Activated CD8-positive, alpha-beta memory T cell treated with anti-CD3 and anti-CD28 coated beads for 4 hours (primary cell): ENCODE data around the gene U2AF2.

Experiments
- DNase-seq, 2 donors: peaks; one replicate each; pipeline ENCODE4 v3.0.0-alpha.2; 2020; ENCODE audit warnings: low read depth in 2 of 2

The U2AF2 gene

DNA sequence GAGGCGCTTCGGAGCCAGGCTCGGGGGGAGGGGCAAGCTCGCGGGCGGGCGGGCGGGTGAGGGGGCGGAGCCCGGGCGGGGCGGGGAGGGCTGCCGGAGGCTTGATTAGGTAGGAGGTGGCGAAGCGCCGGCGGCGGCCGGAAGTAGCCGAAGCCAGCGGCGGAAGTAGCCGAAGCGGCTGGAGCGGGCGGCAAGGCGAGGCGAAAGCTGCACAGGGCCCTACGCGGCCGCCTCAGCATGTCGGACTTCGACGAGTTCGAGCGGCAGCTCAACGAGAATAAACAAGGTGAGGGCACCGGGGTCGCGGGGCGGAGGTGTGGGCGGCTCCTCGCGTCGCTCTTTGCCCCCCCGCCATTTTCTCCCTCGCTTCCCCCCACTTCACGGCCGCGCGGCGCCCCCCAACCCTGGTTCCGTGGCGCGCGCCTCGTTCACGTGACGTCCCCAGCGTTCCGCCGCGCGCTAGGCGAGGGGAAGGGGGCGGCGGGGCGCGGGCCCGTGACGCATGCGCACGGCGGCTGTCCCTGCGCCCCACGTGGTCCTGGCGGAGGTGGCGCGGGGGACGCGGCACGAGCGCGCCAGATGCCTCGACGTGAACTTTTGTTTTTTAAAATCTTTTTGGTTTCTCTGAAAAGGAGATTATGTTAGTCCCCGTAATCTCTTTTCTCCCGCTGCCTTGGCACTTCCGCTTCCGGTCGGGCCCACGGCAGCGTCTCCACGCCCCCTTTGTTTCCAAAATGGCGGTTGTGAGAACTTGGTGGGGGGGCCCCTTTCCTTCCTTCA lies at the start of gene U2AF2:
U2AF2 (plus strand) TSS at position 168 of the 780 bp plus-strand sequence; CDS start at position 238, 70 bp downstream.
- peak; percentile 90 to 93 for DNase-seq

DNA sequence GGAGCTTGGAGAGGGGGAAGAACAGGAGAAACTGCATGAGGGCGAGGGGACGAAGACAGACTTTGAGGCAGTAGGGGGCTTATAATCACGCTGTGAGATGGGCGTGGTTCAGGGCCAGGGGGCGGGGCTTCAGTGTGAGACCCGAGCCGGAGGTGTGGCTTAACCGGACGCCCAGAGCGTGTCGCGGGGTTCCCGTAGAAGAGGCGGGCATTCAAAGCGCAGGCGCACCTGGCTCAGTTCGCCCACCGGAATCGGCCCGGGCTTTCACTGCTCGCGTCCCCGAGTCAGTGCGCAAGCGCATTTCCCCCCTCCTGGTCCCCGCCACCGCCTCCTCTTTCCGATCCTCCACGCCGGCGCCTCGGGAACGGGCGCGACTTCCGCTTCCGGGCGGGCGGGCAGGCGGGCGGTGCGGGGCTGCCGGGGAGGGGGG lies 49.6 kb upstream of the U2AF2 start:
- peak; percentile 97 to 98 for DNase-seq

DNA sequence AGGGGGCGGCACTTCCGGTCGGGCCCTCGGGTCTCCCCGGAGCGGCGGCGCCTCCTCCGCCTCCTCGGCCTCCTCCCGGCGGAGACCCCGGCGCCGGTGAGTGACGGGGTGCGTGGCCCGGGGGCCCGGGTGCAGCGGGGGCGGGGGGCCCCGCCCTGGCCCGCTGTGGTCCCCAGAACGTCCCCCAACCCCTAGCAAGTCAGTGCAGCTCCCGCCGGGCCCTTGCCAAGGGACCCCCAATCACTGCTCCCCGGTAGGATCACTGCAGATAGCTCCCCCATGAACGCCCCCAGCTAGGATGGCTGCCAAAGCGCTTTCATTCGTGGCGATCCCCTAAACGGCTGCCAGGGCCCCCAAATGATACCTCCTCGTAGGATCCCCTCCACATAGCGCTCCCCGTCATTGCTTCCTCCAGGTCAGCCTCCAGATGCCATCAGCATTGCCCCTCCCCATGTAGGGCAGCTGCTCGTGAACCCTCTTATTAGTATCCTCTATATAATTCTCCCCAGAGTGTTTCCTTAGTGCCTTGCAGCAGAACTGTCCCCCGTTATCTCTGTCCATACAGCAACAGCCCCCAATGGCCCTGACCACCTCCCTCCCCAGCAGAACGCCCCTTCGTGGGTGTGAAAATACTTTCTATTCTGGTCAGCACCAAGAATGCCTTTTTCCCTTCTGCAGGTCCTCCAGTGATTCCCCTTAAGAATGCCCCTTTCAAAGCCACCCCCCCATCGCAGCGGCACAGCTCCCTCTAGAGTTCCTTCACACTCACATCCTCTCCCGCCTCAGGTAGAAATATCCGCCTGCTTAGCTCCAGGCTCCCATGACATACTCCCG lies 49.0 kb upstream of the U2AF2 start, which contains the start of gene ZNF865:
ZNF865 (plus strand) TSS at position 11 of the 834 bp plus-strand sequence. CDS start 7,972 bp downstream, outside the sequence.
- peak; percentile 44 to 52 for DNase-seq

DNA sequence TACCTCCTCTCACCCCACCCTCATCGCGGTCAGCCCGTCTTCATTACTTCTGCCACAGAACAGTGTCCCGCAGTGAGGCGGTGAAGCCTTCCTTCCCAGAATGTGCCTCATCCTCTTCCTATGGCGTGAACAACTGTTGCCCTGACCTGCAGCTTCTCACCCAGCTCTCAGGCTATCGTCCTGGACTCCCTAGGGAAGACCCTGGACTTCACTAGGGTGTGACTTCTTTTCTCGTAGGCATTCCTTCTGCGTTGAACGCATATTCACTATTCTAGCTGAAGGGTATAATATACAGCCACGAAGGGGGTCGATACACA lies 48.4 kb upstream of the U2AF2 start:
- DNase-seq = no peak

DNA sequence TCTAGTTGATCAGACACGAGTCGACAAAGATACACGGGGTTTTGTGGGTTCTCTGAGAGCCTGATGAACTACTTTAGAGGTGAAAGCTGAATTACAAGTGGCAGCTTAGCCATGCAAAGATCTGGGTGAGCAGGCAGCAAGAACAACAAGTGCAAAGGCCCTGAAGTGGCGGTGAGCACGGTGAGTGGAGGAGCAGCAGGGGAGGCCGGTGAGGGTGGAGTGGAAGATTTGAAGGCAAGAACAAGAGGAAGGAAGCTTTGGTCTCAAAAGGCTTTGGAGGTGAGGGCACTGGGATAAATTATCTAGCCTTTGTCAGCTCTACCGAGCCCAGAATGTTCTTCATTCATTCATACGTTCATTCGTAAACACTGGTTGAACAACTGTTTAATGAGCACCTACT lies 48.0 kb upstream of the U2AF2 start:
- no peak for DNase-seq

DNA sequence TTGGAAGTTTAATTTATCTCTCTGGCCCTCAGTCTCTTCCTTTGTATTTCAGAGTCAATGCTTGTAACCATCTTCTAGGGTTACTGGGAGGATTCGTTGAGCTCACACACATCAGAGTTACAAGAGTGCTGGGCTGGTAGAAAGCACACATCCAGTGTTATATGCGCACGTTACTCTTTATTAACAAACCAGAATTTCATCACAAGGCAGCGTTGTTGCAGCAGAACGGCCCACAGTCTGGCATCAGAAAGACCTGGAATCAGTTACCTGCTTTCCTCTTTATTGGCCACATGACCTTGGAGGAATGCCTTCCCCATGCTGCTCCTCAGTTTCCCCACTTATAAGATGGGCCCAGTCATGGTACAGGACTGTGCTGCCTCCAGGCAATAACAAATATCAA lies 45.5 kb upstream of the U2AF2 start:
- DNase-seq = no peak

DNA sequence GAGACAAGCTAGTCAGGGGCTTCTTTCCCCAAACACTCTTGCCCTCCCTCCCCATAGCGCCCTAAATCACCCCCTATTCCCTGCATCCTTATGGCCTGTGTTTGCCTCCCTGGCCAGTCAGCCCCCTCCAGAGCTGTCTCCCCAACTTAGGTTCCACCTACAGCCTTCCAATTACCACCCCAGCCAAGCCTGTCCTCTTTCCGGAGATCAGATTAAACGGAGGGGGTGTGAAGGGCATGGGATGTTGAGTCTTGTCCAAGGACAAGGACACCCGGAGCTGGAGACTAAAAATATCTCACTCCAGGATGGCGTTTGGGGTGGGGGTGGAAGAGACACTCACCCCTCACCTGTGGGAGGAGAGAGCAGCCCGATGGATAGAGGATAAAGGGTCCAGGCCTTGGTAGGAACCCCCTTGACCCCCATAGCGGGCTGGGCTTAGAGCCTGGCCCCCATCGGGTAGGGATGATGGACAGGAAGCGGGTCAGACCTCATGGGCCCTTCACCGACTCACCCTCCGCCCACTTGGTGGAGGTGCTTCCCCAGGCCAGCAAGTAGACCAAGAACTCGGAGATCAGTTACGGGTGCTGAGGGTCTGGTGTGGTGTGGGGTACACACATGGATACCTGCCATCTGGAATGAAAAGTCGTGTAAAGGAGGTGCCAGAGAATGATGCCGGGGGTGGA lies 43.4 kb upstream of the U2AF2 start:
- DNase-seq = no peak

DNA sequence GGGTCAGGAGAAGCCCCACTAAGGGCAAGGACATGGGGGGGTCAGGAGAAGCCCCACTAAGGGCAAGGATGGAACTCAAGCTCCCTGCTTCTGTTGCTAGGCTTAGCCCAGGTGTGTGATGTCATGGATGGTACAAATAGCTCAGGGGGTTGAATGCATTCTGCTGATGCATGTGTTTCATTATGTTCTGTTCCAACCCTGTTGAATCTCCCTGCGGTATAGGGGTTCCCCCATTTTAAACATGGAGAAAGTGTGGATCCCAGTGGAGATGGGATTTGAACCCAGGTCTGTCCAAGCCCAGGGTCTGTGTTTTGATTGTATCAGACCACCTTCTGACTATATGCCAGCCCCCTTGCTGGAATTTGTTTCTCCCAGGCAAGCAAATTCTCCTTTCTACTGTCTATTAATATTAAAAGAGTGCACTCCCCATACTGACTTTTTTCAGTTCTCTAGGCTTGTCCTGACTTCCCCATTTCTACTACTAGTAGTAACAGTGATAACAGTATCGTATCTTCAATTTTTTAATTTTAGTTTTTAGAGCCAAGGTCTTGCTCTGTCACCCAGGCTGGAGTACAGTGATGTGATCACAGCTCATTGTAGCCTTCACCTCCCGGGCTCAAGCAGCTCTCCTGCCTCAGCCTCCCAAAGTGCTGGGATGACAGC lies 42.7 kb upstream of the U2AF2 start:
- no peak for DNase-seq

DNA sequence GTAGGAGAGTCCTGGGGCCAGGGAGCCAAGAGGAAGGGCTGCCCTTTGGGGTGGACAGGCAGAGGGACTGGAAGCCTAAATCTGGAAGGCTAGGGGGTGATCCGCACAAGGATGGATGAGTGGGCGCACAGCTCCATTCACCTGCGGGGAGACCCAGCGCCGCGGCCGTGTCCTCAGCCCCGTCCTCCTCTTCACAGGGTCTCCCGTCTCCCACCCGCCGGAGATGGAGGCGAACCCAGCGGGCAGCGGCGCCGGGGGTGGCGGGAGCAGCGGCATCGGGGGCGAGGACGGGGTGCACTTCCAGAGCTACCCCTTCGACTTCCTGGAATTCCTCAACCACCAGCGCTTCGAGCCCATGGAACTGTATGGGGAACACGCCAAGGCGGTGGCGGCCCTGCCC lies 41.4 kb upstream of the U2AF2 start:
- no peak for DNase-seq

DNA sequence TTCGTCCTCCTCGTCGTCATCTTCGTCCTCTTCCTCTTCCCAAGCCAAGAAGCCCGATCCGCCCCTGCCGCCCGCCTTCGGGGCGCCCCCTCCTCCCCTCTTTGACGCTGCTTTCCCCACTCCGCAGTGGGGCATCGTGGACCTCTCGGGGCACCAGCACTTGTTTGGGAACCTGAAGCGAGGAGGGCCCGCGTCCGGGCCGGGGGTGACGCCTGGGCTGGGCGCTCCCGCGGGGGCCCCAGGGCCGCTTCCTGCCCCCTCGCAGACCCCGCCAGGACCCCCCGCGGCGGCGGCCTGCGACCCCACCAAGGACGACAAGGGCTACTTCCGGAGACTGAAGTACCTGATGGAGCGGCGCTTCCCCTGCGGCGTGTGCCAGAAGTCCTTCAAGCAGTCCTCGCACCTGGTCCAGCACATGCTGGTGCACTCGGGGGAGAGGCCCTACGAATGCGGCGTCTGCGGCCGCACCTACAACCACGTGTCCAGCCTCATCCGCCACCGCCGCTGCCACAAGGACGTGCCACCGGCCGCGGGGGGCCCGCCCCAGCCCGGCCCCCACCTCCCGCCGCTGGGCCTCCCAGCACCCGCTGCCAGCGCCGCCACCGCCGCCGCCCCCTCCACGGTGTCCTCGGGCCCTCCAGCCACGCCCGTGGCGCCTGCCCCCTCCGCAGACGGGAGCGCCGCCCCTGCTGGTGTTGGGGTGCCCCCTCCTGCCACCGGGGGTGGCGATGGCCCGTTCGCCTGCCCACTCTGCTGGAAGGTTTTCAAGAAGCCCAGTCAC lies 40.7 kb upstream of the U2AF2 start:
- DNase-seq = no peak

DNA sequence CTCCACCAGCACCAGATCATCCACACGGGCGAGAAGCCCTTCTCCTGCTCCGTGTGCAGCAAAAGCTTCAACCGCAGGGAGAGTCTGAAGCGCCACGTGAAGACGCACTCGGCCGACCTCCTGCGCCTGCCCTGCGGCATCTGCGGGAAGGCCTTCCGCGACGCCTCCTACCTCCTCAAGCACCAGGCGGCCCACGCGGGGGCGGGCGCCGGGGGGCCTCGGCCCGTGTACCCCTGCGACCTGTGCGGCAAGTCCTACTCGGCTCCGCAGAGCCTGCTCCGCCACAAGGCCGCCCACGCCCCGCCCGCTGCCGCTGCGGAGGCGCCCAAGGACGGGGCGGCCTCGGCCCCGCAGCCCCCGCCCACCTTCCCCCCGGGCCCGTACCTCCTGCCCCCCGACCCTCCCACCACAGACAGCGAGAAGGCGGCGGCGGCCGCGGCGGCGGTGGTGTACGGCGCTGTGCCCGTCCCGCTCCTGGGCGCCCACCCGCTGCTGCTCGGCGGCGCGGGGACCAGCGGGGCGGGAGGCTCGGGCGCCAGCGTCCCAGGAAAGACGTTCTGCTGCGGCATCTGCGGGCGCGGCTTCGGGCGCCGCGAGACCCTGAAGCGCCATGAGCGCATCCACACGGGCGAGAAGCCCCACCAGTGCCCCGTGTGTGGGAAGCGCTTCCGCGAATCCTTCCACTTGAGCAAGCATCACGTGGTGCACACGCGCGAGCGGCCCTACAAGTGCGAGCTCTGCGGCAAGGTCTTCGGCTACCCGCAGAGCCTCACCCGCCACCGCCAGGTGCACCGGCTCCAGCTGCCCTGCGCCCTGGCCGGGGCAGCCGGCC lies 39.9 kb upstream of the U2AF2 start:
- DNase-seq = no peak

DNA sequence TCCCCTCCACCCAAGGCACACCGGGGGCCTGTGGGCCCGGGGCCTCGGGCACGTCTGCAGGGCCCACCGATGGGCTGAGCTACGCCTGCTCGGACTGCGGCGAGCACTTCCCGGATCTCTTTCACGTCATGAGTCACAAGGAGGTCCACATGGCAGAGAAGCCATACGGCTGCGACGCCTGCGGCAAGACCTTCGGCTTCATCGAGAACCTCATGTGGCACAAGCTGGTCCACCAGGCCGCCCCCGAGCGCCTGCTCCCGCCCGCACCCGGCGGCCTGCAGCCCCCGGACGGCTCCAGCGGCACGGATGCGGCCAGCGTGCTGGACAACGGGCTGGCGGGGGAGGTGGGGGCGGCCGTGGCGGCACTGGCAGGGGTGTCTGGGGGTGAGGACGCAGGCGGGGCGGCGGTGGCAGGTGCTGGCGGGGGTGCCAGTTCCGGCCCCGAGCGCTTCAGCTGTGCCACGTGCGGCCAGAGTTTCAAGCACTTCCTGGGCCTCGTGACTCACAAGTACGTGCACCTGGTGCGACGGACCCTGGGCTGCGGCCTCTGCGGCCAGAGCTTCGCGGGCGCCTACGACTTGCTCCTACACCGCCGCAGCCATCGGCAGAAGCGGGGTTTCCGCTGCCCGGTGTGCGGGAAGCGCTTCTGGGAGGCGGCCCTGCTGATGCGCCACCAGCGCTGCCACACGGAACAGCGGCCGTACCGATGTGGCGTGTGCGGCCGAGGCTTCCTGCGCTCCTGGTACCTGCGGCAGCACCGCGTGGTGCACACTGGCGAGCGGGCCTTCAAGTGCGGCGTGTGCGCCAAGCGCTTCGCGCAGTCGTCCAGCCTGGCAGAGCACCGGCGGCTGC lies 39.1 kb upstream of the U2AF2 start:
- DNase-seq = no peak

DNA sequence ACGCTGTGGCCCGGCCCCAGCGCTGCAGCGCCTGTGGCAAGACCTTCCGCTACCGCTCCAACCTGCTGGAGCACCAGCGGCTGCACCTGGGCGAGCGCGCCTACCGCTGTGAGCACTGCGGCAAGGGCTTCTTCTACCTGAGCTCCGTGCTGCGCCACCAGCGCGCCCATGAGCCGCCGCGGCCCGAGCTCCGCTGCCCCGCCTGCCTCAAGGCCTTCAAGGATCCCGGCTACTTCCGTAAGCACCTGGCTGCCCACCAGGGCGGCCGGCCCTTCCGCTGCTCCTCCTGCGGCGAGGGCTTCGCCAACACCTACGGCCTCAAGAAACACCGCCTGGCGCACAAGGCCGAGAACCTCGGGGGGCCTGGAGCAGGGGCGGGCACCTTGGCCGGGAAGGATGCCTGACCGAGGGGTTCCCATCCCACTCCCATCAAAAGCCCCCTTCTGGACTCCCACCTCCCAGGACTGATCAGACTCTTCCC lies 38.4 kb upstream of the U2AF2 start:
- DNase-seq = no peak

DNA sequence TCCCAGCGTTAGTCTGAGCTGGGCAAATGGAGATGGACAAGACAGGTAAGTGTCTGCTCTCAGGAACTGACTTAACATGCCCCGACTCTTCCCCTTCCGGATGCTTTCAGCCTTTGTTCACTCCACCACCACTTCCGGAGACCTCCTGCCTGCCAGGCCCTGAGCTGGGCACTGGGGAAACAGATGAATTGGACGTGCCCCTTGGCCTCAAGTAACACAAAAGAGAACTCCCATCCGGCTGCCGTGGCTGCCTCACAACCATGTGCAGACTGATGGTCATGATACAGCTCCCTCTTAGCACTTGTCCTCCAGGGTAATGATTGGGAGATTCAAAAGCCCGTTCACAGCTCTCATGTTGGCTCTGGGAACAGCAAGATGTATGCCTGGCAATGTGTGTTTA lies 37.4 kb upstream of the U2AF2 start:
- no peak for DNase-seq

DNA sequence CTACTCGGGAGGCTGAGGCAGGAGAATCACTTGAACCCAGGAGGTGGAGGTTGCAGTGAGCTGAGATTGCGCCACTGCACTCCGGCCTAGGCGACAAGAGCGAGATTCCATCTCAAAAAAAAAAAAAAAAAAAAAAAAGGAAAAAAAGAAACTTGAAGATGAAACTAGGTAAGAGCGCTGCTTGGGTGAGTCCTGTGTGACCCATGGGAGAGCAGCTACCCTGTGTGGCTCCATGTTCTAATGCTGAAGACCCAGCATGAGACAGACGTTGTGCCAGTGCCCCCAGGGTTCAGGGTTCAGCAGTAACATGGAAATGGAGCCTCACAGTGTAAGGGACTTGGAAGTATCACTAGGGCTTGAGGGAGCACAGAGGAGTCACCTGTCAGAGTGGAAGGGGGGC lies 36.4 kb upstream of the U2AF2 start:
- DNase-seq = no peak

DNA sequence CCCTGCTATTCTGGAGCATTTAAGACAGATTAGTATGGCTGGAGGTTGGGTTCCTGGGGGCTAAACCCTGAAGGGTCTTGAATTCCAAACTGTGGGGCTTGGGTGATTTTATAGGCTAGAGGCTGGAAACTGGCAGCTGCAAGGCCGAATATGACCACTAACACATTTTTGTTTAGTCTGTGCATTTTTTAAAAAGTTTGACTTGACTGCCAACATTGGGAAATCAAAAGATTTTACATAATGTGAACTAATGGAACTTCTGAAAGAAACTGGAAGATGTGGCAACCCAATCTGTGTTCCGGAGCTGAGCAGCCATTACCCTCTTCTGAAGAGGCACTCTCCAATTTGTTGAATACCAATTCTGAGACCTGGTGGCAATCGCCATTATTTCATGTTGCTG lies 35.5 kb upstream of the U2AF2 start:
- no peak for DNase-seq

DNA sequence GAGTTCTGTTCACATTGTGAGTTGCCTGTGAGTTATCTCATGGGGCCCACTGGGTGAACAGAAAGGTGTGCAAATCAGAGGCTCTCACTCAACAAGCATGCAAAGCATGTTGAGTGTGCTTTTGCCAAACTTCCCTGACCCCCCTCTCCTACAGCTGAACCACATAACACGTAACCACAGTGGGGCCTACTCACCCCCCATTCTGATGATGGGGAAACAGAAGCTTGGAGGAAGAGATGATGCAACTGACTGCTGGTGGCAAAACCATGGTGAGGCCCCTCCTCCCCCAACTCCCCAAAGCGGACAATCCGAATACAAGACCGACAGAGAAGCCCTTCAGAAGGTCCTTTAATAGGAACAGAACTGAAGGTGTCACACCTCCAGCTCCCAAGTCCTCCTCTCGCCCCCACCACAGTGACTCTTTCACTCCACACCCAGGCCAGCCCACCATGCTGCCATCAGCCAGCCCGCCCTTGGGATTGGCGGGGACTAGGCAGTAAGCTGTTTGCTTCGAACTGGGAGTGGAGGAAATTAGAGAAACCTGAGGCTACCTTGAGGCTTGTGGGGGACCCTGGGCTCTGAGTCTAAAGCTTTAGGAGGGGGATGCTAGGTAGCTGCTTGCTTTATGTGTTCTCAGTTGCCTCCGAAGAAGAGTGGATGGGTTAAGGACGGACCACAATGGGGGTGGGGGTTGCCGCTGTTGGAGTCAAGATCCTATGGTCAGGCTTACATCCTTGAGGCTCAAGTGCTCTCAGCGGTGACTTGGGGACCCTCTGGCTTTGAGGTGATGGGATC lies 34.2 kb upstream of the U2AF2 start:
- no peak for DNase-seq

DNA sequence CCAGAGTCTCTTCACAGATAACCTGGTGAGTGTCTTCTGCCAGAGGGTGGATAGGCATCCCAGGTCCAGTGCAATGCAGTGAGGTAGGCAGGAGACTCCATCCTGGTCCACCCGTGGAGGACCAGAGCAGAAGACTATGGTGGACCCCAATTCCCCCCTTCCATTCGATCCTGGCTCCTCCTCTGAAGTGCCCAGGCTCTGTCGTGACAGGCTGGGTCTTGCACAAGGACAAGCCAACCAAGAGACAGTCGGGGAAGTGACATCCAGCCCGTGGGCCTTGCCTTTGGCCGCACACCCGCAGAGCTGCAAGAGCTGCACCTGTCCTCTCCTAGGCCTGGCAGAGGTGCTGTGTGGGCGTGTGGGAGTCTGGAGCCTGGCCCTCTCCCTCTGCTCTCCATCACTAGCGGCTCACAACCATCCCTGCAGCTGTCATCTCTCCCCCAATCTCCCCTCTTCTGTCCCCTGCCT lies 33.6 kb upstream of the U2AF2 start:
- no peak for DNase-seq
